HG02610 (cell line): ENCODE data around the gene PGAP6.
"Not testable (repeated sequence)": the region's sequence is repeated elsewhere in the genome, so short reads cannot be mapped to it uniquely, and the experiment has no call there.

Experiments
- ATAC-seq: cut with Tn5 transposase; IDR thresholded peaks from one replicate; pipeline ENCODE4 v1.9.1; 2021; ENCODE audit warnings: mild to moderate bottlenecking, moderate library complexity; ENCODE audit not compliant: unreplicated experiment

The PGAP6 gene

GRCh38 chr16:367333-367903, 14.4 kb downstream of the PGAP6 start:
- no peak for ATAC-seq

DNA sequence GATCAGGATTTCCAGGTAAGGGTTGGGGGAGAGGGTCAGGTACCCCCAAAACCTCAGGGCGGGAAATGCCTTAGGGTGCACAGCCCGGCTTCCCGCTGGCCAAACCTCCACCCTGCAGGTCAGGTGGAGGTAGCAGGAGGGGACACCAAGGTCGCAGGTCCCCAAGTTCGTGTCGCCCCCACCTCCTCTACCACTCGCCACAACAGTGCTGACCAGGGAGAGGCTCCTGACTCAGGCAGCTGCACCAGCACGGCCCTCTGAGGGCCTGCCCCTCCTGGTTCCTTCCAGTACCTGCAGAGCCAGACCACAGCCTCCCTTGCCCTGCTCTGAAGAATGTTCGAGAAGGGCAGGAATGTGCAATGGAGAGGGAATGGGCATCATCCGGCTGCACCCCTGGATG, 15.3 kb downstream of the PGAP6 start:
- no peak for ATAC-seq

GRCh38 chr16:364595-365491, 16.9 kb downstream of the PGAP6 start:
- ATAC-seq = no peak

GRCh38 chr16:363766-364490, 17.9 kb downstream of the PGAP6 start:
- no peak for ATAC-seq

DNA sequence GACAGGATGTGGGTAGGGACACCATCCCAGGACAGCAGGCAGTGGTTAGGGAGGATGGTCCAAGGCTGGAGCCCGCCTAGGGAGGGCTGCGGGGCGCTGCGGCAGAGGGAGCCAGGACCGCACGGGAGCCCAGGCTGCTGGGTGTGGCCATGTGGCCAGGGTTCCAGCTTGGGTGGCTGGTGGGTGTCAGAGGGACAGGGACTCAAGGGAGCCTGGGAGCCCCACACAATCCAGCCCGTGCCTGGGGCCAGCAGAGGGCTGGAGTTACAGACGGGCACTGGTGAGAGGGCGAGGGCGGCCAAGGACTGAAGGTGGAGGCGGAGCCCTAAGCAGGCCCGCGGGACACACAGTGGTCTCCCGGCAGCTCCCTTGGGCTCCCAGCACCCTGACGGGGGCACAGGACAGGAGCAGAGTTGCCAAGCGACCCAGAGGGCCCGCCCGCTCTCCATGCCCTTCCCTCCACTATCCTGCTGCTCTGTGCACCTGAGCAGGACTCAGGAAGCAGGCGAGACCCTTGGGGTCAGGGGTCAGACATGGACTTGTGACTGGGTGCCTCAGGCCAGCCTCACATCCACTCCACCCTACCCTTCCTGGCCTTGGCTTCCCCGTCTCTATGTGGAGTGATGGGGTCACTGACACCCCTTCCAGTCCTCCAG, 18.5 kb downstream of the PGAP6 start:
- ATAC-seq = no peak

DNA sequence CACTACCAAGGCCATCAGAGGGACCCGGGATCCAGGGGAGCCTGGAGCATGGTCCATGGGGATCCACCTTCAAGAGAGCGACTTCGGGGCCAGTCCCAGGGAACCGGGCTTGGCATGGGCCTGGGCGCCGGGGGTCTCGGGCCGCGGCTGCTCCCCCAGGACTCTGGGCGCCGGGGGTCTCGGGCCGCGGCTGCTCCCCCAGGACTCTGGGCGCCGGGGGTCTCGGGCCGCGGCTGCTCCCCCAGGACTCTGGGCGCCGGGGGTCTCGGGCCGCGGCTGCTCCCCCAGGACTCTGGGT, 19.1 kb downstream of the PGAP6 start:
- ATAC-seq = not testable (repeated sequence)

- ATAC-seq = no peak
Observed at GRCh38 chr16:361872-362701, 19.7 kb downstream of the PGAP6 start.

- ATAC-seq = no peak
Observed at GRCh38 chr16:361341-361871, 20.4 kb downstream of the PGAP6 start.

DNA sequence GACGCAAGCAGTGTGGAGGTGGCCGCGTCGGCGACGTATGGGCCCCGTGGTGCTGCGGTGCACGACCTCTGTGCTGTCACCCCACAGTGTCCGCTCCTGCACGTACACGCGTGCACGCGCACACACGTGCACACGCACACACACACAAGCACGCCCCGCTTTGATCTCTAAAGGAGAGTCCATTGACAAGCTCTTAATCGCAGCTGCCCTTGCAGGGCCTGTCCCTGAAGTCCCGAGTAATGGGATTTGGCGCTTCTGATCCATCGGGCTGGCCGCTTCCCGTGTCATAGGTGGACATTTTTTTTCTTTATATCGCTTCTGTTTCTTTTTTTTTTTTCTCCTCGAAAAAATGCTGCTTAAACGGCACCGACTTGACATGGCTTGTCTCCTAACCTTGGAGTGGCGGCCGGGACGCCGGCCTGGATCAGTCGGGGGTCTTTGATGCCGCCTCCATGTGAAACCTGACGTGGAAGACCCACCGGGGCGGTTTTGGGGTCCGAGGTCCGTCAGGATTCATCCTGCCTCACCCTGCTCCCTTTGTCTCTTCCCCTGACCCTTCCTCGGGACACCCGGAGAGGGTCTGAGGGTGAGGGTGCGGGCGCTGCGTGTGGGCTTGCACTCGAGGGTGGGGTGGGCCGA, 21.0 kb downstream of the PGAP6 start:
- ATAC-seq = no peak

GRCh38 chr16:359871-360697, 21.7 kb downstream of the PGAP6 start:
- ATAC-seq = no peak

DNA sequence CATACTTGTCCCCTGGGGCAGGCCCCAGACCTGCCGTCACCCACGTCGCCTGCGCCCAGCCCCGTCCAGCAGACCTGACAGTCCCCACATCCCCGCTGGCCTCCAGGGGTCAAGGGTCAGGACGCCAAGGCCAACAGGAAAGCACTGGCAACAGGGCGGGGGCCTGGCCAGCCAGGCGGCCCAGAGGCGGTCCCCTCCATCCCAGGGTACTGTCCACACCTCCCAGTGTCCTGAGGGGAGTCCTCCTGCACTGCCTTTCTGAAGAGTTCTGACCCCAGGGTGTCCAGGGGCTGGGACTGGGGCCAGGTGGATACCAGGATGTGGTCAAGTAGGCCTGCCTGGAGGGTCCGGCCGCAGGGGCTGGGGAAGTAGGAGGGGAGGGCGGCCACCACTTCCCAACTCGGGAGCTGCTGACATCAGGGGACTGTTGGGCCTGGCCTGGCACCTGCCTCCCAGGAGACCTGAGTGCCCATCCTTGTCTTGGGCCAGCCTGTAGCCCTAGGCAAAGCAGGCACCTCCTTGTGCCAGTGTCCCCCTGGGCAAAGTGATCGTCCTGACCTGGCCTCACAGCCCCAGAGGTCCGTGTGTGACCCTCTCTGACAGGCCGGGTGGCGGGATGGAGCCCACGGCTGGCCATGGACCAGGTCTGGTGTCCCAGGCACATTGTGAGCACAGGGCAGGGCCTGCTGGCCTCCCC, 22.6 kb downstream of the PGAP6 start:
- ATAC-seq = no peak

DNA sequence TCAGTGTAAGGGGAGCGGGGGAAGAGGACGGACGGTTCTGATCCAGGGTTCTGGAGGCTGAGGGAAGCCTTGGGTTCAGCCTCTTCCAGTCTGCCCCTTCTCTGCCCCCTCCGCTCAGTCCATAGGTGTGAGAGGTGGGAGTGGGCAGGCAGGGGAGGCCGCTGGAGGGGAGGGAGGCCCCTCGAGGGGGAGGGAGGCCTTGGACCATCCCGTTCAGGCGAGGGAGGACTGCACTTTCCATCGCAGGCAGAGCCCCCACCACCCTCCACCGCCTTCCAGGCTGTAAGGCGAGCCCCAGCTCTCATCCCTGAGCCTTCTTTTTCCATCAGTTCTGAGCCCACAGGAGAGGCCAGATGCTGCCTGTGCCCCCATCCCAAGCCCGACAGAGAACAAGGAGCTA, 25.0 kb downstream of the PGAP6 start:
- ATAC-seq = no peak

DNA sequence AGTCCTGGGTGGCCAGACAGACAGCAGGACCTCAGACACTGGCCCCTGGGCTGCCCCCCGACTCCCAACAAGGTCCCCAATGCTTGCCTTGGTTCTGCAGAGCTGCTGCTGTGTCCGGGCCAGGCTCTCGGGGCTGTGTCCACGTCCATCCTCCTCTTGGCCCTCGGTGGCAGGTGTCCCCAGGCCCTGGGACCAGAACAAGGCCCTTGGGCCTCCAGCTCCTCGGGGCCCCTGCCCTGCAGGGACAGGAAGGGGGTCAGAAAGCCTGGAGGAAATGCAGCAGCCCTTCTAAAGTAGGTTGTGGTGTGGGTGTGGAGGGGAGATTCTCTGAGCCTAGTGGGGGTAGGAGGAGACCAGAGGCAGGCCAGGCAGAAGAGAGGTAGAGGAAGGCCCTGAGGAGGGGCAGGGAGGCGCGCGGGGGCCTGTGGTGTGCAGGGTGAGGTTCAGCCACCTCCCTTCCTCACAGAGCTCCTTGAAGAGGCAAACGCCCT, 26.8 kb downstream of the PGAP6 start:
- ATAC-seq = no peak

- ATAC-seq = no peak
Observed at GRCh38 chr16:354291-354881, 27.4 kb downstream of the PGAP6 start.

GRCh38 chr16:353404-354290, 28.1 kb downstream of the PGAP6 start:
- ATAC-seq = no peak

DNA sequence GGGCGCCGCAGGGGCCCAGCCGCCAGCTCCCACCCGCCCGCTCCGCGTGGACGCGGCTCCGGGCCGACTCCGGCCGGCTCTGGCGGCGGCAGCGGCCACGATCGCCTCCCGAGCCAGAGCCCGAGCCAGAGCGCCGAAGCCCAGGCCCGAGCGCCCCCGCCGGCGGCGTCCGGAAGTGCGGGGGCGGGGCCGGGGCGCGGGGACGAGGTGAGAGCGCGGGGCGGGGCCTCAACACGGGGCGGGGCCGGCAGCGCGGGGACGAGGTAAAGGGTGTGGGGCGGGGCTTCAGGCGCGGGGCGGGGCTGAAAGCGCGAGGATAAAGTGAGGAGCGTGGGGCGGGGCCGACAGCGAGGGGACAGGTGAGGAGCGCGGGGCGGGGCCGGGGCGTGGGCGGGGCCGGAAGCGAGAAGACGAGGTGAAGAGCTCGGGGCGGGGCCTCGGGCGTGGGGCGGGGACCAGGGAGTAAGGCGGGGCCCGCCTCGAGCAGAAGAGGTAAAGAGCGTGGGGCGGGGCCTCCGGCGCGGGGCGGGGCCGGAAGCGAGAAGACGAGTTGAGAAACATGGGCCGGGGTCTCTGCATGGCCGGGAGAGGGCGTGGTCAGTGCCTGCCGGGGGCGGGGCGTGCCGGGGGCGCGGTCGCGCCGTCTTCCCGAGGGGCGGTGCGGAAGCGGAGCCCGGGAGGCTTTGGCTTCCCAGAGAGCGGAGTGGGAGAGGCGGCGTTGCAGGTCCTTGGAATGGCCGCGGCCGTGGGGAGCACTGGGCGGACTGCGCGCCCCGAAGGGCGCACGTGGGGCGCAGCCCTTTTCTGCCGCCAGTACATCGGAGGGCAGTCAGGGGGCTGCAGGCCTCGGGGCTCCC, 29.0 kb downstream of the PGAP6 start, which contains the start of gene AXIN1:
AXIN1 (minus strand) TSS at position 177 of the 857 bp plus-strand sequence. CDS start 5,698 bp downstream, outside the sequence.
- peak; percentile 54 for ATAC-seq
